ENCODE results near the gene SIX6.

GRCh38 chr14:60510951-60511599, 2.1 kb downstream of the SIX6 start:
- TF ChIP-seq MAX (IDR thresholded peaks at IDR 0.05) (no peak), REST (IDR thresholded peaks at IDR 0.05) (no peak), CTCF (IDR thresholded peaks at IDR 0.05; ENCODE audit: low read depth, low read length, missing input control) (no peak), RAD21 (IDR thresholded peaks at IDR 0.05) (no peak), ZBTB33 (IDR thresholded peaks at IDR 0.05) (no peak), YY1 (IDR thresholded peaks at IDR 0.05) (no peak), SP1 (IDR thresholded peaks at IDR 0.05) (no peak), EGR1 (IDR thresholded peaks at IDR 0.05; ENCODE audit: low read depth in 2 of 2) (no peak), RXRA (IDR thresholded peaks at IDR 0.05) (no peak)
